DOHH2 (cell line): Measurements from ENCODE around the gene MARF1.

Experiments used
- EZH2phosphoT487 ChIP-seq: fragments of 200-600 bp; sonication (generic); IDR thresholded peaks from 2 replicates; pipeline ENCODE4 v1.6.1; 2017; ENCODE audit warnings: borderline replicate concordance, mild to moderate bottlenecking, antibody characterized with exemption, low read length, moderate library complexity, mixed read lengths
- TF ChIP-seq, protein P1 (sequence below): fragments of 200-600 bp; sonication (generic); IDR thresholded peaks from one replicate; pipeline ENCODE4 v1.5.1; 2014; ENCODE audit warnings: antibody characterized with exemption, mild to moderate bottlenecking, low read depth, low read length; ENCODE audit not compliant: poor library complexity, severe bottlenecking

DNA sequence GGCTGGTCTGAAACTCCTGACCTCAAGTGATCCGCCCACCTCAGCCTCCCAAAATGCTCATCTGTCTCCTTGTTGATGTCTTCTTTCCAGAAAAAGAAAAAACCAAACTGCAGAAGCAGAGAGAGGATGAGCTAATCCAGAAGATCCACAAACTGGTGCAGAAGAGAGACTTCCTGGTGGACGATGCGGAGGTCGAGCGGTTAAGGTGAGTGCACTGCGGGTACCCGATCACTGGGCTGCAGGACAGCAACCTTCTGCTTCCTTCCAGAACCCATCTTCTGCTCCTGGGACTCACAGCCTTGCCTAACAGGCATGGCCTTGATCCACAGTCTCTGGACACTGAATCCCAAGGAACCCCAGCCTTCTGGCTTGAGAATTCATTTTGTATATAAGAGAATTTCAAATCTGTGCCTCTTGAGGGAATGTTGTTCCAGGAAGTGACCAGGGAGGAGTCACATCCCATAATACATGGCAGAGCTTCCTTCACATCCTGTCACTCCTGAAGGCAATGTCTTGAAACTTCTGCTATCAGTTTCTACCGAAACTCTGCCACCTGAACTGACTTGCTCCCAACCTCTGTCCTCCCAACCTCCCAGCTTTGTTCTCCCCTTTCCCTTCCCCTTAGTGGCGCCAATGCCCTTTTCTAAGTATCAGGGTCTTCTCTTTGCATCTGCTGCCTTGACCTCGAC, 61.7 kb downstream of the MARF1 start:
- TF ChIP-seq, protein P1, sequence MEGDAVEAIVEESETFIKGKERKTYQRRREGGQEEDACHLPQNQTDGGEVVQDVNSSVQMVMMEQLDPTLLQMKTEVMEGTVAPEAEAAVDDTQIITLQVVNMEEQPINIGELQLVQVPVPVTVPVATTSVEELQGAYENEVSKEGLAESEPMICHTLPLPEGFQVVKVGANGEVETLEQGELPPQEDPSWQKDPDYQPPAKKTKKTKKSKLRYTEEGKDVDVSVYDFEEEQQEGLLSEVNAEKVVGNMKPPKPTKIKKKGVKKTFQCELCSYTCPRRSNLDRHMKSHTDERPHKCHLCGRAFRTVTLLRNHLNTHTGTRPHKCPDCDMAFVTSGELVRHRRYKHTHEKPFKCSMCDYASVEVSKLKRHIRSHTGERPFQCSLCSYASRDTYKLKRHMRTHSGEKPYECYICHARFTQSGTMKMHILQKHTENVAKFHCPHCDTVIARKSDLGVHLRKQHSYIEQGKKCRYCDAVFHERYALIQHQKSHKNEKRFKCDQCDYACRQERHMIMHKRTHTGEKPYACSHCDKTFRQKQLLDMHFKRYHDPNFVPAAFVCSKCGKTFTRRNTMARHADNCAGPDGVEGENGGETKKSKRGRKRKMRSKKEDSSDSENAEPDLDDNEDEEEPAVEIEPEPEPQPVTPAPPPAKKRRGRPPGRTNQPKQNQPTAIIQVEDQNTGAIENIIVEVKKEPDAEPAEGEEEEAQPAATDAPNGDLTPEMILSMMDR = no peak
- no peak for TF ChIP-seq EZH2phosphoT487
